NCI-H1930 (cell line): ENCODE results near the gene COX17.

Source experiments
- DNase-seq, 2 experiments: peaks; one replicate each; lab custom pipeline; 2025; lab: John Stamatoyannopoulos, UW

The COX17 gene

DNA sequence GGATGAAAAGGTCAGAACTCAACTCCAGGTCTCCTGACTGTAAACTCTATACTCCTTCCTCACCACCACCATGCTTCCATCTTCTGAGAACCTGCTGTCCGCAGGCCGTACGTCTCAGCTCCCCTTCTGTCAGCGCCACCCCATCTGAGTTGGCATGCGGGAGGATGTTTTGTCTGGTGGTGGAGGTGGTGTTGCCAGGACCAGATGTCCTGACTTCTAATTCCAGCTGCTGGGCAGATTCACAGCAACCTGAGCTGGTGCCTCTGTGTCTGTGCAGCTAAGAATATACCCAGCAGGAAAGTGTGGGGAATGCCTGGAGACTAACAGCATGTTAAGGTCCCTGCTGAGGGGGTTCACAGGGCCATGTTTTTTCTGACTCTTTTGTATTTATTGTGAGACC, 56.3 kb downstream of the COX17 start:
- no peak for DNase-seq
